ENCODE measurements around the gene DNAI1.

Gene DNAI1

DNA sequence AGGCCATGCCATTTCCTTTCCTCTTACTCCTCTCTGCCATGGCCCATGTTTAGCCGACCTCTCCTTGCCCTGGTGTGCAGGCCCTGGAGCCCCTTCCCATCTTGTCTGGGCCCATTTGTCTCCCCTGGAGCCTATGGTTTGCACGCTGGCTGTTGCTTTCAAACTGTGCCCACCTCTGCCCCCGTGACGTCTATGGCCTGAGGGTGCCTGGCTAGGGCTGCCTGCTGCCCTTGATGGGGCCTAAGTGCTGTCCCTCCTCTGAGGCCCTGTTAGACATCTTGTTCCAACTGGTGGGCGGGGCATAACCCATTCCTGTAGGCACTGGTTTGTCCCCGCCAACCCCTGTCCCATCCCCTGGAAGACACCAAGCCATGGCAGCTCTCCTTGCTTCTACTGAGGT, 86.9 kb downstream of the DNAI1 start:
- no peak for DNase-seq (ENCODE audit: low spot score)

DNA sequence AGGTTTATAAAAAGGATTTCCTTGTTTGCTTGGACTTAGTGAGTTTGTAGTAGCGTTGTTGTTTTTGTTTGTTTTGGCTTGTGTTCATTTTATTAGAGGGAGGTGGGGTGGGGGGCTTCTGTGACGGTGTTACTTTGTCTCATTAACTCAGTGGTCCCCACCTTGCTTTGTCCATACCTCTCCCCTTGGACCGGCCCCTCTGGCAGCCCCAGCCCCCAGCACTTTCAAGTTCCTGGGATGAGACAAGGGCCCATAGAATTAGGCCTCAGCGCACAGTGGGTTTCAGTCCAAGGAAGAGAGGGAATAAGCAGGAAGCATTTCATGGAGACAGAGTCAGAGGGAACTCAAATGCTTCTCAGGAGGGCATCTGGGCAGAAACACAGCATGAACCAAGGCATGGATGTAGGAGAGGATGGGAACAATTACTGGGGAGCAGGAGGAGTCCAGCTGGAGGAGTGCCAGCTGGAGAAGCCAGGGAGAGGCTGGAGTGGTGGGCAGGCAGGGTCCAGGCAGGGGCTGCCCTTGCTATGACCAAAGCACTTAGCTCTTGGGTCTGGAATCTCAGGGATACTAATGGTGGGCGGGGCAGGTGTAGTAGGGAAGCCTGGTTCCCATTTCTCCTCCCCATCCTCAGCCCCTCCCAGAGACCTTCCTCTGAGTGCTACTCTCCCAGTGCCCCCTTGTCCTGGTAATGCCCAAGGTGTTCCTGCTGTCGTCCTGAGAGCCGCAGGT, 87.7 kb downstream of the DNAI1 start:
- DNase-seq (ENCODE audit: low spot score): no peak

DNA sequence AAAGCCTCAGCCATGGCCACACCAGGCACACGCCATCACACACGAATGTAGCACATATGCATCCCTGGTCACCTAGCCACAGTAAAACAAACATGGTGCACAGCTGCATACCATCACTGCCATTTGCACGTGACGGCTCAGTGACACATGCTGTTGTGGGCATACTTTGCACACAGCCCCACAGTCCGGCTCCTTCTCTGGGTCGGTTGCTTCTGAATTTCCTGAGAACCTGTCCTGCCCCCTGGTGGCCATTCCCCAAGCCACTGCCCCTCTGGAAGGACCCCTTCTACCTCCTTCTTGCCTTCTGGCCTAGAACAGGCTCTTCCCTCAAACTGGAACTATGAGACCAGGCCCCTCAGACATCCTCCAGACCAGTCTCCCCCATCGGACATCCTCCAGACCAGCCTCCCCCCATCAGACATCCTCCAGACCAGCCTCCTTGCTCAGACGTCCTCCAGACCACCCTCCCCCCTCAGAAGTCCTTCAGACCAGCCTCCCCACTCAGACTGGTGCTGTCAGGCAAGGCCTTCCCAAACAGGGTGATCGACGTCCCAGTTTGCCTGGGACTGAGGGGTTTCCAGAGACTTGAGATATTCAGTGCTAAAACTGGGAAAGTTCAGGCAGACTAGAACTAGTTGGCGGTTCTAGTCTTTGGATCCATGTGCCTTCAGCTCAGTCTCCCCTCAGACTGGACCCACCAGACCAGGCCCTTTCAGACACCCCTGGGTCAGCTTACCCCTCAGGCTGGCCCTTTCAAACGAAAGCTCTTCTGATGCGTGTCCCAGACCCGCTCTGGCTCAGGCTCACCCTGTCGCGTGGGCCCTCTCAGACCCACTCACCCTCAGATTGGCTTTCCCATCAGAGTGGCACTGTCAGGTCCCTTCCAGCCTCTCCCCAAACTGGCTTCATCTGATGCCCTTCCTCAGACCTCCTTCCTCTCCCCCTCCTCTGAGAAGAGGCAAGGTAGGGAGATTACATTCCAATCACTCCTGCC, 88.5 kb downstream of the DNAI1 start:
- DNase-seq (ENCODE audit: low spot score): peak; percentile 83

DNA sequence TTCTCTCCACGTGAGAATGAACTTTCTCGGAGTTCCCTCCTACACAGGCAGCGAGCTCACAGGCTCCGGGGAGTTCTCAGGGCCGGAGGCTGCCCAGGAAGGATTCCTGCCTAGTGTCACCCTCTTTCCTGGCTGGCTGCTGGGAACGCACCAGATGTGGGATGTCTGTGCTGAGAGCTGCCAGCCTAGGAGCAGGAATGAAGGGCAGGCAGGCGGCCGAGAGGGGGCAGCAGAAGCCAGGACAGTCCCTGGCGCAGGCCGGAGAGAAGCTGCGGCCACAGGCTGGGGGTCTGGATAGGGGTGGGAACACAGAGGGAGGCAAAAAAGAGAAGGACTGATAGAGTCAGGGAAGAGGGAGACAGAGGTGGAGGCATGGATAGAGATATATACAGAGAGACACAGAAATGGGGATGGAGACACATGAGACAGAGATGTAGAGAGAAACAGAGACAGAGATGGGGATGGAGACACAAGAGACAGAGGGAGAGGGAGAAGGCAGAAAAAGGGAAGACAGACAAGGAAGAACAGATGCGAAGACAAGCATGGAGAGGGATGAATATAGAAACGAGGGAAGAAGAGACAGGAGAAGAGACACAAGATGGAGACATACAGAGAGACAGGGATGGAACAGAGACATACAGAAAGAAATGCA, 89.5 kb downstream of the DNAI1 start:
- DNase-seq (ENCODE audit: low spot score): peak; percentile 87

DNA sequence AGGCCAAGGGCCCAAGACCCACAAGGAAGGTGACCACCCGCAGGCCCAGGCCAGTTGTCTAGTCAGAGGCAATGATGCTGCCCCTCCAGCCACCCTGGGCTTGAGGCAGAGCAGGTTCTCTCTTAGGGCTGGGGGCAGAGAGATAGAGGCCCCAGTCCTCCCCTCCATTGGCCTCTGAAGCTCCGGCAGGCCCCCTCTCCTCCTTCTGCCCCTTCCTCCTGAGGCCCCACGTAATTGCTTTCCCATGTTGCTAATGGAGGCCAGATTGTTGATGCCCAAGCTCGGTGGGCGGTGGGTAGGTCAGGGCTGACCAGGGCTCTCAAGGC, 90.8 kb downstream of the DNAI1 start:
- no peak for DNase-seq (ENCODE audit: low spot score)

DNA sequence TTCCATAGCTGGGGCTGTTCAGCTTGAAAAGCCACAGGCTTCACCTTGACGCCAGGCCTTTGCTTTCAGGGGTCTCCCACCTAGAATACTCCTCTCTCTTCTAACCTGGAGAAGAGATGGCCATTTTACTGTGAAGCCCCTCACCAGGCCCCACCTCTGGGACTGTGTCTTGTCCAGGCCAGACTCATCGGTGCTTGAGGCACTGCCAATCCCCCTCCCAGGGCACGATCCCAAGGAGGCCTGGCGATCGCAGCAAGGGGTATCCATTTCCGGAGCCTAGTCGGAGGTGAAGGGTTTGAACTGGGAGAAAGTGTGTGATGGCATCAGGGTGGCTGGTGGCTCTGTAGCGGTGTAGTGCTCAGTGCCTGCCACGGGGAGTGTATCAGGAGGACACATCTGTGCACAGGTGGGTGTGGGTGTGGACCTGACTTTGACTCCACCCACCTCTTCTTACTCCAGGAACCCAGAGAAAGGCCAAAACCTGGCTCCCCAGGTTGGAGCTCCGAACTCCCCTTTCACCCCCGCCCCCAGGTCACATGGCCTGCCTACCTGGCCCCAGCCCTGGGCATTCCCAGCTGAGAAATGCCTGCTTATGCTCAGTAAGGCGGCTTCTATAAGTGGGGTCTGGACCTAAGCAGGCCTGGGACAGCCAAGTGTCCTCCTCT, 91.5 kb downstream of the DNAI1 start:
- no peak for DNase-seq (ENCODE audit: low spot score)

DNA sequence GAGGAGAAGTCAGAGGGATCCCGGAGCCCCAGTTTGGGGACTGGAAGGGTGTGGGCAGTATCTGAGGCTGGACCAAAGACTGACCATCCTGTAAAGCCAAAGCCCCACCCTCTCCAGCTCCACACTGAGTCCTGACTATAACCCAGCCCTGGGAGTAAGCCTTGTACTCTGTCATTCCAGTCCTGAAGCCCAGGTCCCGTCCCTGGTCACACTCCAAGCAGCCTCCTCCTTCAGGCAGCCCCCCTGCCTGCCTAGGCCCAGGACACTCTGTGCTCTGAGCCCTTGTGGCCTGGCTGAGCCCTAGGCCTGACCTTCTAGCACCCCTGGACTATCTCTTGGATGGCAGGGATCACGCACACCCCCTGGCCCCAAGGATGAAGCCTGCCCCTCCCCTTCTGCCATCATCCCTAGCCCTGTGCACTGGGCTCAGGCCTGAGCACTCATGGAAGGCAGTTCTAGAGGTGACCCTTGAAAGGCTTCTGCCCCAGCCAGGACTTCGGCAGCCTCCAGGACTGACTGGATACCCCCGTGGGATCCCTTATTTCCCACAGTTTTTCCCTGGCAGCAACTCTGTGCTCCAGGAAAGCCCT, 92.2 kb downstream of the DNAI1 start:
- no peak for DNase-seq (ENCODE audit: low spot score)

DNA sequence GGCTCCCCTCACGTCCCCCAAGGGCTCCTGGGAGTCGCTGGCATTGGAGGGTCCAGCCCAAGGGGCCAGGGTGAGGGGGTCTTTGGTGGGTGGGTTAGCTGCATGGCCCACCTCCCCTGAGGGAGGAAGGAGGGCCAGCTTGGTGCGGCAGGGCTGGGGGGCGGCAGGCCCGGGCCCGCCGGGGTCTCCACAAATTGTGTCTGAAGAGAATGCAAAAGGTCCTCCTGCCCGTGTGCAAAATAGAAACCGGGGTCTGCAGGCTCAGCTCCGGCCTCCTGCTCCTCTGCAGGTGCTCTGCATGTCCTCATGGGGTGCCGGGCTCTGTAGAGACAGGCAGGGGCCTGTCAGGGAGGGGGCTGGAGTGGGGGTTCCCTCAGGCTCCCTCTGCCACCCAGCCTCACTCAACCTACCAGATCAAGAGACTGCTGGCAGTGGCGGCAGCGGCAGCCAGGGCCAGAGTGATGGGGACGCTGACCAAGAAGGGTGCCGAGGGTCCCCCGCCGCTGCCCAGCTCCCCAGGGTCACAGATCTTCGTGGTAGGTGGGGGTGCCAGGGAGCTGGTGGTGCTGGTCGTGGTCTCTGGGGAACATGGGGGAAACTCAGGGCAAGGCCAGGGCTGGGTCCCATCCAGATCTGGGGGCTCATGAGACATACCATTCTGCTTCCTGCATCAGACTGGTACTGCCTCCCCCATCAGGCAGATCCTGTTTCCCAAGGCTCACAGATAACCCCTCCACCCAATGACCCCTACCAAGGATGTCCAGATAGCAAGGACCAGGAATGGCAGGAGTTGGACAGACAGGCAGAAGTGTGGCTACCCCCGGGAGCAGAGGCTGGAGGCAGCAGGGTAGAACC, 93.4 kb downstream of the DNAI1 start:
- DNase-seq (ENCODE audit: low spot score): no peak

DNA sequence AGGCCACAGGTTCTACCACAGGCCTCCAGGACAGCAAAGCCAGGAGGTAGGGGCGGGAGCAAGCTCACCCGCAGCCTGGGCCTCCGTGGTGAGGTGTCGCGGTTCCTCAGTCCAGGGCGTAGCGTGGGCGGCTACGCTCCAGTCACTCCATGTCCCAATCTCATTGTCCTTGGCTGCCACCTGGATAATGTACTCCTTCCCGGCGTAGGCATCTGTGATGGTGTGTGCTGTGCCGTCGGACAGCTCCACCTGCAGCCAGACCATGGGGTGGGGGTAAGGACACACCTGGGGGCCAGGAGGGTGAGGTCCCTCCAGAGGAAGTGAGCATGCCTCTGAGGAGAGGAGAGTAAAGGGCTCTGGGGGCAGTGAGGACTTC, 94.0 kb downstream of the DNAI1 start:
- no peak for DNase-seq (ENCODE audit: low spot score)

DNA sequence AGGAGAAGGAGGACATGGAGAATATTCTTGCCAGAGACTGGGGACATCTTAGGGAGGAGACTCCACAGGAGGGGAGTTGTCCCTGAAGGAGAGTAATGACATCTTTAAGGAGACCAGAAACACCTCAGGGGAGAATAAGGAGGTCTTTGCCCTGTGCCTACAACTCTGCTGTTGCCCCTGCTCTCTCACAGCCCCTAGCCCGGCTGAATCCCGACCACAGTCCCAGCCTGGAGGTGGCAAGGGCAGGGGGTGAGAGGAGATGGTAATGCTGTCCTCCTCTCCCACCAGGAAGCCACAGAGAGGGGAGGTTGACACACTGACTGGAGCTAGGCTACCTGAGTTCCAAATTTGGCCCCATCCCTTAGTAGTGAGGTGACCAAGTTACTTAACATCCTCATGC, 94.4 kb downstream of the DNAI1 start:
- no peak for DNase-seq (ENCODE audit: low spot score)

DNA sequence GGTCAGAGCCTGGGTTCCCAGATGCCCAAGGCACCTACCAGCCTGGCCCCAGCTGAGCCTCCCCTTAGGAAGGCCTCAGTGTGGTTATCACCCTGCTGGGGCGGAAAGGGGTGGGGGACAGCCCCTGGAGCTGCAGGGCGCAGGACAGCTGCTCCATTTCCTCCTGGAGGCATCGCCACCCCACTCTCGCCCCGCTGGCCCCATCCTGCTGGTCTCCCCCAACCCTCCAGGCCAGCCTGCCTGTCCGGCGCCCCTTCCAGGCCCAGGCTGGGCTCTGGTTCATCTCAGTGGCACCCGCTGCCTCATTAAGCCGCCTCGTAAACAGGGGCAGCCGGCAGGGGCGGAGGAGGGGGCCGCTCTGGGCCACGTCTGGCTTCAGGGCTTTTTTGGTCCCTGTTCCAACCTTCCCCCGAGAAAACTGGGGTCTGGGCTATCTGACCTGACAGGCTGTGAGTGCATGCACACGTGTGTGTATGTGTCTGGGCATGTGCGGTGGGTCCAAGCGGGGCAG, 95.0 kb downstream of the DNAI1 start:
- no peak for DNase-seq (ENCODE audit: low spot score)

DNA sequence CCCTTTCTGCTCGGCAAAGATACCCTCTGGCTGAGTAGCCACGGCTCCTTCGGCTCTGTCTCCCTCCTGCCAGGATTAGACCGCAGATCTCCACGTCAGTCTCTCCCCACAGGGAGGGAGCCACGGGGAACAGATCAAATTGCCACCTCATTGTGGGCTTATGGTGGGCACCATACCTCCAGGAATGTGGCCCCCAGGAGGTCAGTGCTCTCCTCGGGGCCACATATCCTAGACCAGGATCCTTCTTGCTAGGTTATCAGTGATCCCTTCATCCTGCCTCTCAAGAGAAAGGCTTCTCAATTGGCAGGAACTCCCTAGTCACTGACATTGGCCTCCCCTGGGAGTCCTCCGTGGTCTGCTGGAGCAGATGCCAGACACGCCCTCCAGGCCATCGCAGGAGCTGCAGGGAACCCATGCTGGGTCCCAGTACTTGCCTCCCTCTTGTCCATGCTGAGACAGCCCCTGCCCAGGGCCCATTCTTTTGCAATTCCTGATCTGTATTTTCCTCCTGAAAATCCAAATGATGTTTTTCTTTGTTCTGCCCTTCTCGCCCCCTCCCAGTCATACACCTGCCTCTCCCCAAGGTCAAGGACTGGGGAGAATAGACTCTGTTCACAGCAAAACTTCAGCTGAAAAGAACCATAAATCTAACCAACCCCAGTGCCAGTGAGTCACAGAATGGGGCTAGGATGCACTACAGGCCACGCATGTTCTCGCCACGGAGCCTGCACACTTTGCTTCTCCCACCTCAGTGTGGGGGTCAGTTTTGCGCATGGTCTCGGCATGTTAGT, 95.8 kb downstream of the DNAI1 start:
- DNase-seq (ENCODE audit: low spot score): no peak

DNA sequence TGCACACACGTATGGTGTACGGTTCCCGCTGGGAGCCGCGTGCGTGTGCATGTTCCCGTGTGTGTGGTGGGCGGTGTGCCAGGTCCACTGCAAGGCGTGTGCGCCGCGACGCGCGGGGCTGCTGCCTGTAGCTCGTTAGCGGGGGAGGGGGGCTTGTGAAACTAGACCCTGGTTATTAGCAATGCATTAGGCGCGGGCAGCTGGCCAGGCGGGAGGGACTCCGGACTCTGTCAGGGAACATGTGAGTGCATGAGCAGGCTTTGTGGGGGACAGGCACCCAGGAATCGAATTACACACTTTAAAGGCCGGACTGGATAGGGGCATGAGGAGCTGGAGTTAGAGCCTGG, 96.4 kb downstream of the DNAI1 start:
- no peak for DNase-seq (ENCODE audit: low spot score)

DNA sequence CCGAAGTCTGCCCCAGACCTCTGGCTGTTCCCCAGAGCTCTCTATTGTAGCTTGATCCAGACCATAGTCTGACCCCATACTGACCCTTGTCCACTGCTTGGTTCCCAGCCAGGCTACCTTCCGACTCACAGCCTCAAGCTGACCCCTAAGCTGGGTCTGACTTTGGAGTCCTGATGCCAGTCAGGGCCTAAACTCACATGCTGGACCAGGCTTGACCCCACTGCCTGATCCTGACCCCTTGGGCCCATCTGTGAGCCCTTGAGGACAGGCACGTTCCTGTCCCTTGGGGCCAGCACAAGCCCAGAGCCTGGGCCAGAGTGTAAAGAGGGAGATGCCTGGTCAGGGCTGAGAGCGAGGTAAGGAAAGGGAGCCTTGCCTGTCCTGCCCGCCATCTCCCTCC, 96.9 kb downstream of the DNAI1 start:
- DNase-seq (ENCODE audit: low spot score): no peak

DNA sequence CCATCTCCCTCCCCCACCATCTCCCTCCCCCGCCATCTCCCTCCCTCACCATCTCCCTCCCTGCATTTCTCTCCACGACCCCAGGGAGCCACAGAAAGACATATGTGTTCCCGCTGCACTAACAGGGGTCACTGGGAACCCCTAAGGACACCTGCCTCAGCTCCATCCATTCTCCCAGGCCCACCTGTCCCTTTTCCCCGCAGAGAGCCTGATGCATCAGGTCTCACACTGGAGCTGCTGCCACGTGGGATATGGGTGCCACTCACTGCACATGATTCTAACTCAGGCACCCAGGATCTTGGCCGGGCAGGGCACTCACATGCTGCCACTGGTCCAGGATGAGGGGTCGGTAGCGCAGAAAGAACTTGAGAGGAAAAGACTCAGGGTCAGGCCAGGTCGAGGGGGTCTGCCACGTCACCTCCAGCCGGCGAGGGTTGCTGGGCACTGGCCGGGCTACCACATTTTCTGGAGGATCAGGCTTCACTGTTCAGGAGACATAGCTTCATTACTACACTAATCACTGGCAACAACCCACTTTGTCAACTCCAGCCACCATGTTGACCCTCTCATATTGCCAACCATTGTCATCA, 97.4 kb downstream of the DNAI1 start:
- no peak for DNase-seq (ENCODE audit: low spot score)

DNA sequence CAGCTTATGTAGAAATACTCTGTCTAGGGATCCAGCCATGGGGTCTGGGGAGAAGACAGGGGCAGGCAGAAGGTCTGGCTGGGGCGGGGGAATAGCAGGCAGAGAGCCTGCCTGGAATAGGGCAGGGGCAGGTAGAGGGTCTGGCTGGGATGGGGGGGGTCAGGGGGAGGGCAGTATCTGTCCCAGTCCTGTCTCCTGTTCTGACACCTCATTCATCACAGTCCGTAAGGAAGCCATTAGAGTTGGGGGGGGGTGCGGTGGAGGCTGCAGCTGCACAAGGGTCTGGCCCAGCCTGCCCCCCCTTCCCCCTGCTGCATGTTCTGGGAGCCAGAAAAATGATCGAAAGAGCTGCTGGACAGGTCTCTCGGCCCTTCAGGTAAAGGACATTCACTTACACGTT, 98.3 kb downstream of the DNAI1 start:
- no peak for DNase-seq (ENCODE audit: low spot score)

DNA sequence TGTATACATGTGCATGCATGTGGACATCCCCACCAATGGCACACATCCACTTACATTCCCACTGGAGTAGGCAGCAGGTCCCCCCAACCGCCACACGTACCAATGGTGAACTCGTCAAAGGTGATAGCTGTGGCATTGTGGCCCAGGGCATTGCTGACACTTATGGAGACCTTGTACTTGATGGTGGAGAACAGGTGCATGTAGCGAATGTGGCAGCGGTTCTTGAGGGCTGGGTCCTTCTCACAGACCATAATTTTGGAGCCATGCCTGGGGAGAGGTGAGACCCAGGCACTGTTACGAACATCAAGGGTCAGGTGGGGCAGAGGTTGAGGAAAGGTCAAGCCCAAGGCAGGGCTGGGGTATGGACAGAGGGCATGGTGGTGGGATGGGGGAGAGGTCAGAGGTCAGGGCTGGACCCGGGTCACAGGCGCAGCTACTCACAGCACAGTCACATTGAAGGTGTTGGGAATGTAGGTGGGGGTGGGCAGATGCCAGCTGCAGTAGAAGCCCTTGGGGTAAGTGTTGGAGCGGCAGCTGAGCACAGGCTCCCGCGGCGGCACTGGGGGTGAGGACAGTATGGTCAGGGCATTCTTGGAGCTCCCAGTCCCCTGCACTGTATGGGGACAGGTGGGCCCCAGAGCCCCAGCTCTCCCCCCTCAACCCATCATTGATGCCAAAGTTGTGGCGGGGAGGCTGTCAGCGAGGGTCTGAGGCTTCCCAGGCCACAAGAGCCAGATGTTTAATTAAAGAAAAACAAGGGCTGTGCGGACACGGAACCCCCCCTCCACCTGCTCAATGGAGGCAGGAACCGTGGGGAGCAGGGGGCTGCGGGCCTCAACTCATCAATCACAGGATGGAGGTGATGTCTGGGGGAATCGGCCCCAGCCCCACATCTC, 99.1 kb downstream of the DNAI1 start:
- DNase-seq (ENCODE audit: low spot score): no peak

DNA sequence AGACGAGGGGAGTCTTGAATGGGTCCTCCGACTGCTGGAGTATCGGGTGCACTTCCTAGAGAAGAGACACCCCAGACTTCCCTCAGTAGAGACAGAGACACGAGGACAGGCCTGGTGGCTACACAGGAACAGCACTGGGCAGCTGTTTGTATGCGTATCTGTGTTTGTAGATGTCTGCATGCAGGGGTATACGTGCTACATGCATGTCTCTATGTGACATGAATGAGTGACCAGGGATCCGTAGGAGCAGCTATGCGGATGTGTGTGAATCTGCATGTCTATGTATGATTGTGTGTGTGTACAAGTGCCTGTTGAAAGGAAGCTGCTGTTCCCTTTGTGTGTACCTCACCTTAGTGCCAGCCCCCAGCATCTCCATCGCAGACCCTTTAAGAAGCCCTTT, 99.8 kb downstream of the DNAI1 start:
- DNase-seq (ENCODE audit: low spot score): no peak

Measured in Ammon's horn (tissue), 1 donor.